T-helper 1 cell (primary cell): Measurements from ENCODE around the gene GZMA.

Experiments used
- DNase-seq, 5 donors: peaks; one replicate each; pipeline ENCODE4 v3.0.0-alpha.2; 2012 to 2020

Gene GZMA

GRCh38 chr5:55110217-55110616, 7.8 kb downstream of the GZMA start:
- DNase-seq = no peak

- DNase-seq = no peak
Observed at GRCh38 chr5:55113327-55113726, 10.9 kb downstream of the GZMA start.

DNA sequence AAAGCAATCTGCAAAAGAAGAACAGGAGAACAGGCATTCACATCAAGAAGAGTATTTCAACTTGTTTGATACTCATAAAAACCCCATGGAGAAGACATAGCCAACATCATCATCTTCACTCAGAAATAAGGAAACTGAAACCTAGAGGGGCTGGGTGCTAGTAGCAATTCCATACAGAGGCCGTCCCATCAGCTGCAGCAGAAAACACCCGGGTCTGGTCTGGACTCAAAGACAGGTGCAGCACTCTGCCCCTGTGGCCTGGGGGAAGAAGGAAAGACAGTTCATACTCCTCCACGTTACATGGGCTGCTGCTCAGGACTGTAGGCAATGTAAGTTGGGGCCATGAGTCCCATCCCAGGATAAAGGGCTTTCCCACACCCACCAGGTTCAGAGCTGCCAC, 11.6 kb downstream of the GZMA start:
- no peak for DNase-seq

- DNase-seq = no peak
Observed at GRCh38 chr5:55123365-55123764, 20.9 kb downstream of the GZMA start.

GRCh38 chr5:55134053-55134722, 31.7 kb downstream of the GZMA start:
- DNase-seq = peak in 1 of 5 donors; percentile 43

DNA sequence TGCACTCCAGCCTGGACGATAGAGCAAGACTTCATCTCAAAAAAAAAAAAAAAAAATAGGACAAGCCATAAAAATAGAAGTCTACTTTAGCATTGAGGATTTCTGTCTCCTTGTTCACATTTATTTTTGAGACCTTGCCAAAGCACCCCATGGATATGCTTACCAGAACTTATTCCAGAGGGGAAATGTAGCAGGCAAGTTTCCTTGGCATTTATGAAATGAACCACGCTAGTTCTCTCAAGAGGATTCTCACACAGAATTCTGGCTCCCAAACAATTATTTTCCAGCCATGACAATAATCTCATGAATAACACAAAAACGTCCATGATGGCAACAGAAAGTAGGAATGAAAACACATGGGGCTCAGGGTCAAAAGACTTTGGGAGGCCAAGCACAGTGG, 34.1 kb downstream of the GZMA start:
- no peak for DNase-seq

DNA sequence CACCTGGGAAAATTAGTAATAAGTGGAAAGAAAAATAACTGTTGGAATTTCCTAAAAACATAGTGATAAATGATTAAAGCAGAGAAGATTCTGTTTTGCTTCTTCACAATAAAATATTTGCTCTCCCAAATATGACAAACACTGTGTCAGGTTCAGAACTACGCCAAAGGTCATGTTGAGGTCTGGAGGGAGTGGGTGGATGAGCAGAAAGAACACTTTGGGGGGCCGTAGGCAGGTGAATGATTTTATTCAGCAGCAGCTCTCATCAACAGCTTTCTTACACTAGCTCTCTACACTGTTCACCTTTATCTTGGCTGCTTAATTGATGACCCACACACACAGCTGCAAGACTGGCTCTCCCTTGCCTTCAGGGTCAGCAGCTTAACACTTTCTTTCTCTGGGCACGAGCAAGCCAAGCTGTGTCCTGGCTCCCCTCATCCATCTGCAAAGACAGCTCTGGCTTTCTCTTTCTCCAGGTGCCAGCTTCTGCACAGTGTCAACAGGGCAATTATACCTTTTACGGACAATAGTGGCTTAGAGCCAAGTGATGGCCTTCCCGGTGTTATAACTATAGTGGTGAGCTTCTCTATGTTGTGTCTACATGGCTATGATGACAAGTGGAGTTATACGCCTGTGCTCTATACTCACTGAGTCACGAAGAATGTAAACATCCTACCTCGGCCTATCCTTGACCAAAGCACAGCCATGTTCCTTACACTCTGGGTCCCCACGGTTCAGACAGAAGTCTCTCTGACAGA, 38.6 kb downstream of the GZMA start:
- no peak for DNase-seq

DNA sequence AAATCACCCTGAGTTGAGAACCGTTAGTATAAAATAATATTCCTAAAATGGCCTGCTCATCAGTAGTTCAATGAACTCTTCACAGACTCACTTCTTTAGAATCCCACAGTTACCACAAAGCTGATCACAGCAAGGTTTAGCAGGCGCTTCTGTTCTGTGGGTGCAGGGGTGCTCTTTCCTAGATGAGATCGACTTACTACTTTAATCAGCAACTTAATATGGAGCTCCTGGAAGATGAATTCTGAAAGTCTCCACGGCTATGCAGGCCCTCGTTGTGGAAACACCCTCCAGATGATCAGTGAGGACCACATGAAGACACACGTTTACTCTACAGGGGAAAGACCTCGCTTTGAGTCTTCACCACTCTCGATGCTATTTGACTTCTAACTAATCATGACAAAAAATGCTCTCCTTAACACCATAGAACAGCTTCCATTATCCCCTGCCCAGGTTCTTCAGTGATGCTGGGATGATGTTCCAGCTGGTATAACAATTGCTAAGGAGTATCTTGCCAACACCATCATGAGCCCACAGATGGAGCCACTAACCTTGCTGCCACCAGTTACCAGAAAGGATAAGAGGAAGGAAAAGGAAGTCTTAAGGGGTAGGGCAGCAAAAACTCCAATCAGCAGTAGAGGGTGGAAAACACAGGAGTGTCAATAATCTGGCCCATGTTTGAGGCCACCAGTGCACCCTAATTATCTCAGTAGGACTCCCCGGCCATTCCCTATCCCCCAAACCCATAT, 39.7 kb downstream of the GZMA start:
- DNase-seq = no peak

DNA sequence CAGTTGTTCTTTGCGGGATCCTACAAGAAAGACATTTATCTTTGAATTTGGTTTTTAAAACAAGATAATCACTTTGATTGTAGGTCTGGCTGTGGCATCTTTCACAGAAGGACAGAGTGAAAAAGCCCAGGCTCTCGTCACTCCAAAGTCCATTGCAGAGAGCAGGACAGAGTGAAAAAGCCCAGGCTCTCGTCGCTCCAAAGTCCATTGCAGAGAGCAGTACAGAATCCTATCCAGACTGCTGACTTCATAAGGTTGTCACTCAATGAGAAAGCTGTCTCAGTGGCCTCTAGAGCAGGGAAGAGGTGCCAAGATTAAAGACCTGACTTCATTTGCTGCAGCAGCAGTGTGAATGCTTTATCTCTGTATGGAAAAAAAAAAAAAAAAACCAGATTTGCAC, 41.2 kb downstream of the GZMA start:
- DNase-seq = no peak

- DNase-seq = no peak
Observed at GRCh38 chr5:55146080-55146479, 43.6 kb downstream of the GZMA start.

- peak; percentile 57 to 87 (median 72) for DNase-seq
Observed at GRCh38 chr5:55146543-55147151, 44.2 kb downstream of the GZMA start.

DNA sequence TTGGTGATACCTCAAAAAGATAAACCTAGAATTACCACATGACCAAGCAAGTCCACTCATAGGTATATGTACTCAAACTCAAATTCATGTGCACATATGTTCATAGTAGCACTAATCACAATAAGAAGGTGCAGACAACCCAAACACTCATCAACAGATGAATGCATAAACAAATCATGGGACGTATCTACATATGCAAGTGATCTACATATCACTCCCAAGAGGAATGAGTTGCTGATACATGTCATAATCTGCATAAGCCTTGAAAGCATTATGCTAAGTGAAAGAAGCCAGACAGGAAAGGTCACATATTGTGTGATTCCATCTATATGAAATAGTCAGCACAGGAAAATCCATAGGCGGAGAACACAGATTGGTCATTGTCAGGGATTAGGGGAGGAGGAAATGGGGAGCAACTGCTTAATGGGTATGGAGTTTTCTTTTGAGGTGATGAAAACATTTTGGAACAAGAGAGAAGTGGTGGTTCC, 46.9 kb downstream of the GZMA start:
- no peak for DNase-seq

- no peak for DNase-seq
Observed at GRCh38 chr5:55151923-55152842, 49.7 kb downstream of the GZMA start.

- DNase-seq = no peak
Observed at GRCh38 chr5:55154873-55155272, 52.4 kb downstream of the GZMA start.
